GM12801 (cell line): ENCODE measurements around the gene RUVBL2.

Source experiments
- CTCF ChIP-seq: IDR thresholded peaks from one replicate; pipeline ENCODE4 v1.5.1; 2011; ENCODE audit warnings: control low read depth; ENCODE audit not compliant: insufficient read length; ENCODE audit errors: extremely low read depth

RUVBL2 gene

GRCh38 chr19:48965040-48965805 lies 28.5 kb upstream of the RUVBL2 start, which contains the start of gene FTL:
TSS of gene FTL (plus strand) at chr19:48965309. CDS start at chr19:48965508, 199 bp downstream.
- TF ChIP-seq CTCF = no peak

- TF ChIP-seq CTCF = no peak
Measured at GRCh38 chr19:48965806-48966540, 27.7 kb upstream of the RUVBL2 start.

- TF ChIP-seq CTCF = no peak
Measured at GRCh38 chr19:48966541-48967345, 26.9 kb upstream of the RUVBL2 start.

GRCh38 chr19:48967346-48968178 lies 26.1 kb upstream of the RUVBL2 start:
- no peak for TF ChIP-seq CTCF

GRCh38 chr19:48968179-48968661 lies 25.5 kb upstream of the RUVBL2 start:
- TF ChIP-seq CTCF = no peak

- TF ChIP-seq CTCF = no peak
Measured at GRCh38 chr19:48968813-48969218, 24.9 kb upstream of the RUVBL2 start.
